Posterior vena cava (tissue), 2 donors: ENCODE measurements around the gene CIB2. TPM values are rescaled to one million over a fixed set of nuclear protein-coding genes. Genes with fewer than 3 reads are reported as not detected.

Experiments used
- DNase-seq: peaks from one replicate; pipeline ENCODE4 v3.0.0-alpha.2; 2020; ENCODE audit warnings: low spot score
- intact Hi-C, 2 donors: fragments of 100-400 bp; cut with DNase I; formaldehyde crosslinking; loops; one replicate each; pipeline versions ENCODE4 v1.14.1 to v1.14.2; 2022 to 2023
- total RNA-seq, 2 donors: library from RNA; stranded (reverse); fragmentation: NEBNext Ultra II Directional; extraction: Animal tissue kit (Norgen Biotek cat#: 25700); gene quantifications; one replicate each; pipeline ENCODE4 v1.2.1, GENCODE V29; 2021
- donor health status: DM: yes; HTN: yes; CAD: no.
- donor health status: DM: yes; HTN: yes; CAD: no.

The CIB2 gene
- total RNA-seq, 2 donors from 2014 or later = 5.1 to 6.7 TPM

DNA sequence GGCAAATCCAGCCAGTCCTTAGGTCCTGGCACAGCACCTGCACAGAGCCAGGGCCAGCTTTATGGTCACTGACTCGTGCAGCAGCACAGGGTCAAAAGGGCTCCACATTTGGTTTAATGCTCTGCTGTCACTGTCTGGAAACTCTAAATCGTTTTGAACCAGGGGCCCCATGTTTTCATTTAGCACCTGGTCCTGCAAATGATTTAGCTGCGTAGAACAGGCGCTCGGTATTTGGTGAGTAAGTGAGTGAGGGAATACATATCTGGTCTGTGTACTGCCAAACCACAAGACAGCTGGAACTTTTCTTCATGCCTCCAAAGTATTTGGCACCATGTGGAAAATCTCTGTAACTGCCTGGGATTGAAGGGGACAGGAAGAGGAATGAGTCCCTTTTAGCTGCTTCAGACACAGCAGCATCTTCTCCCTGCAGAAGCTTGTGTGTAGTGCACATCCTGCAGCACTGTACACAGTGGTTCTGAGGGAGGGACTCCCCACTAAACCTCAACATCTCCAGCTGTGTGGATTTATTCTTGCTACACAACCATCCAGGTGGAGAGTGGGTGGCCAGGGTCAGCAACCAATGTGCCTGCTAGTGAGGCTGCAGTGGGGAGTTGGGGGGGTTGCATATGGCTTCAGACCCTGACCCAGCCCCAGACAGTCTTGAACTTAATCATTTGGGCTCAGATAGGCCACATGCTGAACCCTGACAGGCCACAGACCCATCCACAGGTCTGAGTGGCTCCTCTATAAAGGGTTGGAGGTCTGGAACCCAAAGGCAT, 37.8 kb downstream of the CIB2 start:
- intact Hi-C loops = no loop called here
- no peak for DNase-seq

DNA sequence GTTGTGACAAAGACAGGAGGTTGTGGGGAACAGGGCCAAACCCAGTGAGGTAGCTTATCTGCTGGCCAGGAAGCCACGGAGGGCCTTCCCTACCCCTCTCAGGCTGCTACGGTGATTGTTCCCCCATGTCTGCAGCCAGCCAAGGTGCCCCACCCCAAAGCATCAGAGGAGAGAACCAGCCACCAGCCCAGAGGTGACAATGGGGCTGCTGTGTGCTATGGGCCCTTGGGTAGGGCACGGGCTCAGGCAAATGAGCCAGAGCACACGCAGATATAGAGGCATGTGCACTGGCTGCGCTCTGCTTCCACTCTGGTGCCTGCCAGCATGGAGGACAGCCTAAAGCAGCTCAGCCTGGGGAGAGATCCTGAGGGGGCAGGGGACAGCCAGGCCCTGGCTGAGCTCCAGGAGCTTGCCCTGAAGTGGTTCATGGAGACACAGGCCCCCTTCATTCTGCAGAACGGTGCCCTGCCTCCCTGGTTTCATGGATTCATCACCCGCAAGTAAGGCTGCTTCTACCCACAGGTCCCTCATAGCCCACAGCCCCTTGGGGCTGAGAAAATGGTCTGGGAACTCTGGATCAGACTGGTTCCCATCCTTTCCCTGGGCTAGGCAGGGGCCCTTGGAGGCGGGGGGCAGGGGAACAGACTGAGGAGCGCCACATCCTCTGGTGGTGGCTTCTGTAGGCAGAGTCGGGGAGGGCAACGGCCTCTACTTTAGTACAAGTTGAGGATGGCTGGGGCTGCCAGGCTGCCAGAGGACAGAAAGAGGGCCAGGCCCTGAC, 38.8 kb downstream of the CIB2 start, which contains the start of gene SH2D7:
Gene SH2D7, plus strand, starts transcription at position 301 of the 781 bp plus-strand sequence. Its CDS starts 24 bp downstream, at position 325.
- DNase-seq = no peak
- intact Hi-C loops = no loop called here

DNA sequence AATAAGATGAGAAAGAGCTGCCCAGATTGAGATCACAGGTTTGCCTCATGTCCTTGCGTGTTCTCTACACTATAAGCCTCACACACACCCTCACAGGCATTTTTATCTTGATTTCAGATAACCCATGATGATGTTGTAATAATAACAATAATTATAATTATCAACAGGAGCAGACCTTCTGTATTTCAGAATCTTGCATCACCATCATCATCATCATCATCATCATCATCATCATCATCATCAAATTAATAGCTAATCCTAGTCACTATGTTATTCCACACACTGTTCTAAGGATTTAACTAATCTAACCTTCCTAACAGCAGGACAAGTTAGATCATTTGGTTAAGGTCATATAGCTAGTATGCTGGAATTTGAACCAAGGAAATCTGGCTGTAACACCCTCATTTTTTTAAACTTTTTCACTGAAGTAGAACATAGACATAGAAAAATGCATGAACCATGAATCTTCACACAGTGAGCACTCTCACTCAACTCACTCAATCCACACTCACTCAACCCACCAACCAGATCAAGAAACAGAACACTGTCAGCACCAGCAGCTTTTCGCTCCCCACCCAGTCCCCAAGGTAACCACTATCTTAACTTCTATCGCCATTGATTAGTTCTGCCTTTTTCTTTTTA, 40.7 kb downstream of the CIB2 start:
- intact Hi-C loops = no loop called here
- no peak for DNase-seq

DNA sequence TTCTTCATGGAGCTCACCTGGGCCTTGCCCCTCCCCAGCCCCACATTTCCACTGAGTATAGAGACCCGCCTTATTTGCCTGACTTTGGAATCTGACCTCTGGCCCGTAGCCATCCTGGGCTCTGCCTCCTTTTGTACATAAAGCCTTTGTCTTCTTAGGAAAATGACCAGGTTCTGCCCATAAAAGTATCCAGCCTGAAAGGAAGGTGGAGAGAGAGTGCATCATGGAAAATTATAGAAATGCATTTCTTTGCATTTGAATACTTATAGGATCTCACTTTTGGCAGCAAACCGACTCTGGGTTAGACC, 42.5 kb downstream of the CIB2 start:
- intact Hi-C loops = no loop called here
- DNase-seq = no peak

DNA sequence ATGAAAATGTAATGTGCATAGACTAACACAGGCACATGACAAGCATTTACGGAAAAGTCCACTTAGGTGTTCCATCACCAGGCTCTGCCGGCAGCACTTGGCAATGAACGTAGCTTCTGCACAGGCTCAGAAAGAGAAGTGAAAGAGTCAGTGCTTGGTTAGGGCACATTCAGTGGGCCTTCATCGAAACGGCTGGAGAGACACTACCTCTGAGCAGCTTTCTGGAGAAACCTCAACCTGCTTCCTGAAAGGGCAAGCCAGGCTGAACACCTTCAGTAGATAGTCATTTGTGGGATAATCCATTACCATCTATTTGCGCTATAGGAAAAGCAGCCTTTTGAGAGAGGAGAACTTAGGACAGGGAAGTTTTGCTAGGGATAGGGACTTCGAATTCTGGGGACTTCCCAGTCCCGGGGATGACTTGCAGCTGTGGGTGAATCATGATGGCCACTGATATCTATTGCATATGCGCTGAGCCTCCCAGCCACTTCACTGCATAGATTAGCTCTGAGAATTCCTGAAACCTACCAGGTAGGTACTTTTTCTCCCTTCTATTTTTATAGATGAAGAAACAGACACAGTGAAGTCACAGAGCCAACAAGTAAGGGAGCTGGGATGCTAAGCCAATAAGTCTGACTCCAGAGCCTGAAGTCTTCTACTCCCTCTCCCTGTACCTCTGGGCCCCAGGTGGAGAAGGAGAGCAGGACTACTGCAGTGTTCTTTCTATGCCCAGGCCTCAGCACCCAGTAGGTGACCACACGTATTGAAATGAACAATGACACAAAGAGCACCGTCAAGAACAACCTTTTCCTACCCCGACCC, 43.1 kb downstream of the CIB2 start:
- no peak for DNase-seq

DNA sequence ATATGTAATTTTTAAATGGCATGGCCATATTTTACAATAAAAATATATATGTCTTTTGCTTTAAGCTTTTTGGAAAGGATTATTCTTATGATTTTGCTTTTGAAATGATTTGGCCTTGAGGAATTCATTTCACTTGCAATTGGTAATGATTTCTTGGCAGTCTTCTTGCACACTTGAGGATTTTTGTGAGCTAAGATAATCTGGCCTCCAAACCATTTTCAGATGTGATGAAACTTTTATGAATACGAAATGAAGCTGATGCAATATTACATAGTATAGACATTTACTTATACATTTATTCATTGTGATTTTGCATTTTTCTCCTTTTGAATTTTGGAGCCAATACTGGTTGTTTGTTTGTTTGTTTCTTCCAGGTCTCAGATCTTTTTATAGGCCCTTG, 45.3 kb downstream of the CIB2 start:
- no peak for DNase-seq
- intact Hi-C loops = loop anchor here in 1 of 2 donors (1.0 kb wide), 1 partner anchor 101 kb away; no protein-coding TSS in a partner anchor

More for the DNA sequence above, 43.1 kb downstream of the CIB2 start:
- intact Hi-C loops = no loop called here

DNA sequence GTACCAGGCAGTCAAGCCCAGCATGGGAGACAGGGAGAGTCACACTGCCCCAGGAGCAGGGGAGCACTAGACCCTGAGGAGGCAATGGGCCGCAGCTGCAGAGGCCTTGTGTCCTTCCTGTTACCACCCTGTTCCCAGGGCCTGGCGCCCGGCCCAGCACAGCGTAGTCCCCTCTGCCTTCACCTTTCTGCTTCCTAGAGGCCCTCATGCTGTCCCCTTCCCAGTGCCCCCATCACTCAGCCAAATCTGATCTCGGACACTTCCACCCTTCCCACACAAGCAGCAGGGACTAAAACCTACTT, 46.8 kb downstream of the CIB2 start:
- no peak for DNase-seq
- intact Hi-C loops = no loop called here

DNA sequence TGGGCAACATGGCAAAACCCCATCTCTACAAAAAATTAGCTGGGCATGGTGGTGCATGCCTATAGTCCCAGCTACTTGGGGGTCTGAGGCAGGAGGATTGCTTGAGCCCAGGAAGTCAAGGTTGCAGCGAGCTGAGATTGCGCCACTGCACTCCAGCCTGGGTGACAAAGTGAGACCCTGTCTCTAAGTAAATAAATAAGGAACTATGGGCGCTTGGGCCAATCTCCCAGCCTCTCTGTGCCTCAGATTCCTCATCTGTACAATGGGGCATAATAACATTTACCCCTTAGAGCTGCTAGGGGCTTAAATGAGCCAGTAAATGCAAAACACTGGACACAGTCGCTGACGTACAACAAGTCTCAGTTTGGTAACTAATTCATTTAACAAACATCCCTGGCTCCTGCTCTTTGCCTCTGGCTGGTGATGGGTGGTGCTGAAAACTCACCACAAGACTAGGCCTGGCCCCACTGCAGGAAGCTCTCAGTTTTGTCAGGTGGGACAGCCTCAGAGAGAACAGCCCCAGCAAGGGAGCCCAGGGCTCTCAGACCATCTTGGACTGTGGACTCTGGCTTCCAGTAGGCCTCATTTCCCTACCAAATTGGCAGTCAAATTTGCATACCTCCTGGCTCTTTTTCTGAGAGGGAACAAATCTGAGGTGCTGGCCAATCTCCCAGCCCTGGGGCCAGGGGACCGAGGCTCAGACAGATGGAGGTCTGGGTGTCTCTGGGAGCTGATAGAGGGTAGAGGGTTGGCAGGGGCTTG, 47.4 kb downstream of the CIB2 start:
- intact Hi-C loops = no loop called here
- no peak for DNase-seq

DNA sequence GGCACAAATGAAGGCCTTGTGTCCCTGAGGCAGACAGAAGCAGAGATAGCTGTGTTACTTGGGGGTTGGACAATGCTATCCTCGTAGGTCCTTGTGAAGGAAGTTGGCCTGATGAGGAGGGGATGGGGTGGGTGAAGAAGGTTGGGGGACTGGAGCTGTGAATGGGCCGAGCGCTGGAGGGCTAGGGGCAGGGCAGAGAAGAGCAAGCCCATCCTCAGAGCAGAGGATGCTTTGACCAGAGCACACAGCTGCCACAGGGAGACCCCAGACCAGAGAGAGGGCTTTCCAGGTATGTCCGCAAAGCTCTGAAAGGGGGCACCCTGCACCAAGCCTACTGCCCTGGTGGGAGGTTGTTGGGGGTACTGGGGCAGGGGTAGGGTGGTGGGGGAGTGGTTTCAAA, 48.1 kb downstream of the CIB2 start:
- DNase-seq = no peak
- intact Hi-C loops = no loop called here

DNA sequence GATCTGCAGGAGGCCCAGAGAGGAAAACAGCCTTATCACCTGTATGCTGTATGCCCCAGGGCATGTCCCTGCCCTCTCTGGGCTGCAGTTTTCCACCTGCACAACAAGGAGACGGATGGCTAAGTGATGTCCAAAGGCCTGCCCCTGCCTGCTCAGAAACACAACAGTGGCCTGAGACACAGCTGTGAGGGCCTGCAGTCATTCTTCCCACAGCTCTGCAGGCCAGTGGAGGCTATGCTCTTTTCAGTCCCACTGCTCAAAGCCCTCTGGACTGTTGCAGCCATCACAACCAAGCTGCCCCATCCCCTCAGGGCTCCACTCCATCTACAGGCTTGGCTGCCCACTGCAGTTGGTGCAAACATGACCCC, 48.5 kb downstream of the CIB2 start:
- intact Hi-C loops = no loop called here
- DNase-seq = no peak

DNA sequence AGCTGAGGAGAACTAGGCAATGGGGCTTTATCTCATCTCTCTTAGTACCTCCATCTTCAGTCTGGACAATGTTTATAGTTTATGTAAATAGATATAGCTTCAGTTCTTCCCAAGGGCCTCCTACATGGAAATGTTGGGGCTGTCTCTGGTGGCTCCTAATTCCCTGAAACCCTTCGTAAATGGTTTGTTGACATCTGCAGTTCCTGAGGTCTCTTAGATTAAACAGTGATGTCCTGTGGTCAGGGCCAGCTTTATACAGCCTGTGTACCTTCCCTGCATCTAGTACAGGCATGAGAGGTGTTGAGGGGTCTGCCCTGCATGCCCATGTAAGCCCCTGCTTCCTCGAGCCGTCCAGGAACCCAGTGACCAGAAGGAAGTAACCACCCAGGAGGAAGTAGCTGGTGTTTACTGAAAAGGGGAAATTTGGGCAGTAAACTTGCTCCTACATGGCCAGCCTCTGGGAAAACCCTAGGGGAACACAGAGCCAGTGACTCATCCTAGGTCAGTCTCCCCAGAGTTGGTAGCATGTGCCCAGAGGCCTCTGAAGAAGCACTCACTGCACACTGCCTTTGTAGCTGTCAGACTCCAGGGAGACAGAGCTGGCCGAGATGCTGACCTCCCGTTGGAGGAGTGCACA, 49.0 kb downstream of the CIB2 start:
- DNase-seq = no peak
- intact Hi-C loops = no loop called here

DNA sequence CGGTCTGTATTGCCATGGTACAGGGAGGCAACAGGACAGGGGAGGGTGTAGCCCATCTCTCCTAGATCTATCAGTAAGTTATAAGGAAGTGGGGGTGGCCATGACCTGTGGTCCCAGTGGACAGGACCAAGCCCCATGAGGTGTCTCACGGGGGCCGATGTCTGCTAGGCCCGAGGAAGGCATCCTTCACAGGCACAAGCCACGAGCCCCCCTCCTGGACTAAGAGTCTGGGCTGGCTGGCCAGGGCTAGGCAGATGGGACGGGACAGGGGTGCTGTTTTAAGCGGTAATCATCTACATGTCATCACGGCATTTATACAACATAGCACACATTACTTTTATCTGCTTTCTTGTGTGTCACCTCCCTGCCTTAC, 51.2 kb downstream of the CIB2 start:
- DNase-seq = no peak

DNA sequence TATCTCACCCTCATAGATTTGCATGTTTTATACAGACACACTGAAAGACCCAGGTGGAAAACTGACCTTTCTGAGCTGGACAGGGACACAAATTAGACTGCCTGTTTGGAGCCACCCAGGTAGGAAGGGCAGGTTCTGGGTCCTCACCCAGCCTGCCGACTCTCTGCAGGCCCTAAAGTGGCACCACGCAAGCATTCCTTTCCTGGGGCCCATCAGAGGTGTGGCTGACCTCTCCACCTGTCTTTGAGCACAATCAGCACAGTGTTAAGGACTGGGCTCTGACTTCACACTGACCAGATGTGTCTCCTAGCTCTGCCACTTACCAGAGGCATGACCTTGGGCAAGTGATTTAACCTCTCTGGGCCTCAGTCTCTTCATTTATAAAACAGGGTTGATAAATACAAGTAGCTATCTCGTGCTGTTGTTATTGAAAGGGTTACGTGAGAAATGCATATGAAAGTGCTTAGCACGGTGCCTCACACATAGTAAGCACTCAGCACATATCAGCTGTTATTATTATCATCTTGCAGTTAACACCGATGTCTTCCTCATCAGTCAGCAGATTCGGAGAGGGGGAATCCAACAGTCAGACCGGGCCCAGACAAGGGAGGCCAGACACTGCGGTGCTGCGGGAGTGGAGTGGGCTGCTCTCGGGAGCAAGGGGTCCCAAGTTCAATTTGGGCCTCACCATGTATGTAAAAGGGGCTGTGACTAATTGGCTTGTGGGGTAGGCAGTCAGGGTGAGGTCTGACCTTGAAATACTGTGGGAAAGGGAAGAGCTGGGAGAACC, 51.8 kb downstream of the CIB2 start:
- DNase-seq = no peak
- intact Hi-C loops = loop anchor here in 1 of 2 donors (5.0 kb wide), 1 partner anchor 72 kb away; no protein-coding TSS in a partner anchor

More for the DNA sequence above, 51.2 kb downstream of the CIB2 start:
- intact Hi-C loops = no loop called here

DNA sequence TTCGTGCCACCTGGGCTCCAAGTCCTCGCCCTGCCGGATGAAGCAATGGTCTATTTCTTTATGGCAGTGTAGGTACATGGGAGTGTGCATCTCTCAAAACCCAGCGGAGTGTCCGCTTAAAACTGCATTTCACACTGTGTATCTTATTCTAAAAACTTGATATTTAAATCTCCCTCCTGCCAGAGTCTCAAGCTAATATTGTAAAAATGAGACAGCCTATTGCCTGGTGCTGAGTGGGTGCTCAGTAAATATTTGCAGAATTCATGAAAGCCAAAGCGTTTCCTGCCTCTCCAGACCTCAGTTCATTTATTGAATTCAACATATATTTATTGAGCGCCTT, 53.4 kb downstream of the CIB2 start:
- no peak for DNase-seq
- intact Hi-C loops = loop anchor here in 1 of 2 donors (5.0 kb wide), 1 partner anchor 71 kb away; no protein-coding TSS in a partner anchor

DNA sequence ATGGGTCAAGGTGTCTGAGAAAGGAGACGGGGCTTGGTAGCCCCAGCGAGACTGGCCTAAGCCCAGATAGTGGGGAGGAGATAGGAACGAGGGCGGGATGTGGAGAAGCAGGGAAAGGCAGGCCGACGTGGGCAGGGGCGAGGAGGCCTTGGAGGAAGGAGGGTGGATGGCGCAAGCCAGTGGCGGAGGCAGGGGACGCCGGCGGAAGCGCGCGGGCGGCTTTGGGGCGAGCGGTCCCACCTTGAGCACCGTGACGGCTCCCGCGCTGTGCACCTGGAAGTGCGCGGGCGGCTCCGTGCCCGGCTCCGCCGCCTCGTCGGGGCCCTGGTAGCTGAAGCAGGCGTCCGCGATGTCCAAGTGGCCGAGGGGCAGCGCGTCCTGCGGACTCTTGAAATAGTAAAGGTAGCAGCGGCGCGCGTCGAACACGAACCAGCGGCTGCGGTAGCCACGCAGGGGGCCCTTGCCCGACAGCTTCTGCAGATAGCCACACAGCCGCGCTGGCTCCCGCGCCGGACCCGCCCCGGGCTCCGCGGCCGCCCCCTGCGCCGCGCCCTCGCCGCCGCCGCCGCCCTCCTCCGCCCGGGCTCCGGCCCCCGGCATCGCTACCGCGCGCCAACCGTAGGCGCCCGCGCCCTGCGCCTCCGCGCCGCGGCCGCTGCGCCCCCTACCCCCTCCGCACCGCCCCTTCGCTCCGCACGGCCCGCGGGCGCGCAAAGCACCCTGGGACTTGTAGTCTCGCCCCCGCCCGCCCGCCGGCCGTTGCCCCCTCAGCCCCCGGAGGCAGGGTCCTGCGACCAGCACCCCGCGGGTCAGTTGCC, 54.0 kb downstream of the CIB2 start, which contains the start of gene TBC1D2B:
Gene TBC1D2B, minus strand, starts transcription at position 659 of the 818 bp plus-strand sequence. Its CDS starts 59 bp downstream, at position 600.
- peak; percentile 89 for DNase-seq
- intact Hi-C loops = loop anchor here in 1 of 2 donors (5.0 kb wide), 1 partner anchor 70 kb away; no protein-coding TSS in a partner anchor

DNA sequence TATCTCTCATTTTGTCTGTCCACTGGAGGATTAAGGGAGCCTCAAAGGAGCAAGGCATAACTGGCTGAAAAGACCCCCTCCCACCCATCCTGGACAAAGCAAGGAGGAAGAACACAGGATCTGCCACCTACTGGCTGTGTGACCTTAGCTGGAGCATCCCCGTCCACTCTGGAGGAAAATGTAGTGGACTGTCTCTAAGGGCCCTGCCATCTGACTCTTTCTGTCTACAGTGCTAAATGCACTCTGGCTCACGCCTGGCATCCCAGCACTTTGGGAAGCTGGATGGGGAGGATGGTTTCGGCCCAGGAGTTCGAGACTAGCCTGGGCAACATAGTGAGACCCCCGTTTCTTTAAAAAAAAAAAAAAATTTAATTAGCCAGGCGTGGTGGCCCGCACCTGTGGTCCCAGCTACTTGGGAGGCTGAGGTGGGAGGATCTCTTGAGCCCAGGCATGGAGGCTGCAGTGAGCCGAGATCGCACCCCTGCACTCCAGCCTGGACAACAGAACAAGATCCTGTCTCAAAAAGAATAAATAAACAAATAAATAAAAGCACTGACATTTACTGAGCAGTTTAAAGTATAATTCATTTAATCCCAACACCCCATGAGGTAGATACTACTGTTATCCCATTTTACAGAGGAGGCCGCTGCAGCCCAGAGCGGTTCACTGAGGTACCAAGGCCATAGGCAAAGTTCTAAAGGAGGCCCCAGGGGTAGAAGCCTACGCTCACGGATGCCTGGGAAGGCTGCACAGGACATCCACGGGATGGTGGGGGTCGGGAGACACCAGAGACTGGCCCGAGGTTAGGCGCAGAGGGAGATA, 54.8 kb downstream of the CIB2 start:
- intact Hi-C loops = loop anchor here in 1 of 2 donors (5.0 kb wide), 1 partner anchor 69 kb away; no protein-coding TSS in a partner anchor
- DNase-seq = no peak
